ENCODE results near the gene FBXW11. TPM values are rescaled to one million over a fixed set of nuclear protein-coding genes. Genes with fewer than 3 reads are reported as not detected.
A peak's percentile ranks its signal among the peaks of the same experiment; 100 is the strongest.

FBXW11 gene
- total RNA-seq, 1 experiment from 2014 or later: 69.2 TPM

- Histone ChIP-seq H3F3A (ENCODE audit: low read length, unreplicated experiment) (no peaks in the 10 kb centered on the region), H3K4me2 (ENCODE audit: low read length) (no peak overlapping the region), H4K20me1 (ENCODE audit: low read length) (no peaks in the 10 kb centered on the region), H3K27ac (ENCODE audit: low read length) (no peak overlapping the region), H3K4me1 (ENCODE audit: insufficient read depth, low read length) (no peaks in the 10 kb centered on the region), H3K9me3 (ENCODE audit: low read length) (peaks cover 13% of the 10 kb centered on the region), H3K27me3 (ENCODE audit: low read length) (no peaks in the 10 kb centered on the region), H2AFZ (ENCODE audit: low read length) (no peak overlapping the region), H3K9ac (ENCODE audit: low read length) (no peak overlapping the region), H3K79me2 (ENCODE audit: low read length) (no peaks in the 10 kb centered on the region), H3K4me3 (ENCODE audit: low read length) (no peak overlapping the region), H3K9me2 (replicated peaks; ENCODE audit: low read length) (no peaks in the 10 kb centered on the region), H3K36me3 (ENCODE audit: low read depth, low read length) (no peaks in the 10 kb centered on the region)
- DNase-seq (no peak), ATAC-seq (no peak)
- intact Hi-C loops (cut with micrococcal nuclease): no loop called here
- ChIA-PET POLR2A (ENCODE audit: unreplicated experiment) (no interaction called here), CTCF (no interaction called here)
- TF ChIP-seq CTCF (conservative IDR thresholded peaks at IDR 0.05; ENCODE audit: low read depth, low read length): no peak
- no peak for TF ChIP-seq EZH2 (IDR thresholded peaks at IDR 0.05; ENCODE audit: low read length, unreplicated experiment)
- TF ChIP-seq EZH2phosphoT487 (IDR thresholded peaks at IDR 0.05; ENCODE audit: borderline replicate concordance, low read length): no peak
- BruUV-seq (replicated peaks): no TSS peak
Measured at GRCh38 chr5:171830686-171831085, 175.8 kb downstream of the FBXW11 start.

GRCh38 chr5:171827162-171827561 lies 179.3 kb downstream of the FBXW11 start:
- Histone ChIP-seq H3K79me2 (ENCODE audit: low read length) (no peaks in the 10 kb centered on the region), H3K36me3 (ENCODE audit: low read depth, low read length) (no peaks in the 10 kb centered on the region), H3K4me2 (ENCODE audit: low read length) (no peak overlapping the region), H4K20me1 (ENCODE audit: low read length) (no peaks in the 10 kb centered on the region), H2AFZ (ENCODE audit: low read length) (no peak overlapping the region), H3K9me2 (replicated peaks; ENCODE audit: low read length) (no peaks in the 10 kb centered on the region), H3F3A (ENCODE audit: low read length, unreplicated experiment) (no peaks in the 10 kb centered on the region), H3K9me3 (ENCODE audit: low read length) (peaks cover 13% of the 10 kb centered on the region), H3K4me3 (ENCODE audit: low read length) (no peak overlapping the region), H3K9ac (ENCODE audit: low read length) (no peak overlapping the region), H3K27ac (ENCODE audit: low read length) (no peak overlapping the region), H3K27me3 (ENCODE audit: low read length) (0 out of 2 replicates have a peak, but pooled peaks cover 3% of the 10 kb centered on the region), H3K4me1 (ENCODE audit: insufficient read depth, low read length) (no peaks in the 10 kb centered on the region)
- no TSS peak for BruUV-seq (replicated peaks)
- intact Hi-C loops (cut with micrococcal nuclease): no loop called here
- TF ChIP-seq EZH2 (IDR thresholded peaks at IDR 0.05; ENCODE audit: low read length, unreplicated experiment) (no peak), EZH2phosphoT487 (IDR thresholded peaks at IDR 0.05; ENCODE audit: borderline replicate concordance, low read length) (no peak), CTCF (conservative IDR thresholded peaks at IDR 0.05; ENCODE audit: low read depth, low read length) (no peak)
- CTCF ChIA-PET: no interaction called here
- DNase-seq (no peak), ATAC-seq (no peak)
- POLR2A ChIA-PET (ENCODE audit: unreplicated experiment): no interaction called here

GRCh38 chr5:171826132-171826531 lies 180.3 kb downstream of the FBXW11 start:
- BruUV-seq (replicated peaks): no TSS peak
- no peaks in the 10 kb centered on the region for H3K9me2 ChIP-seq (replicated peaks; ENCODE audit: low read length)
- no peaks in the 10 kb centered on the region for H3K36me3 ChIP-seq (ENCODE audit: low read depth, low read length)
- CTCF ChIA-PET: no interaction called here
- ATAC-seq (no peak), DNase-seq (peak; percentile 23)
- H3F3A ChIP-seq (ENCODE audit: low read length, unreplicated experiment): no peaks in the 10 kb centered on the region
- POLR2A ChIA-PET (ENCODE audit: unreplicated experiment): interaction anchor here (0.6 kb wide), 1 partner anchor 24 kb away, joined by 3 read pairs; no protein-coding TSS in a partner anchor
- H3K4me3 ChIP-seq (ENCODE audit: low read length): no peak overlapping the region
- peaks cover 7% of the 10 kb centered on the region; the same call in 1 of the 2 replicates for H3K27me3 ChIP-seq (ENCODE audit: low read length)
- no peak for TF ChIP-seq CTCF (conservative IDR thresholded peaks at IDR 0.05; ENCODE audit: low read depth, low read length)
- TF ChIP-seq EZH2phosphoT487 (IDR thresholded peaks at IDR 0.05; ENCODE audit: borderline replicate concordance, low read length): no peak
- no peak for TF ChIP-seq EZH2 (IDR thresholded peaks at IDR 0.05; ENCODE audit: low read length, unreplicated experiment)
- no peak overlapping the region for H3K4me2 ChIP-seq (ENCODE audit: low read length)
- H2AFZ ChIP-seq (ENCODE audit: low read length): no peak overlapping the region
- H3K27ac ChIP-seq (ENCODE audit: low read length): no peak overlapping the region
- H3K9ac ChIP-seq (ENCODE audit: low read length): no peak overlapping the region
- peaks cover 13% of the 10 kb centered on the region for H3K9me3 ChIP-seq (ENCODE audit: low read length)
- H3K4me1 ChIP-seq (ENCODE audit: insufficient read depth, low read length): no peaks in the 10 kb centered on the region
- no peaks in the 10 kb centered on the region for H3K79me2 ChIP-seq (ENCODE audit: low read length)
- no peaks in the 10 kb centered on the region for H4K20me1 ChIP-seq (ENCODE audit: low read length)
- intact Hi-C loops (cut with micrococcal nuclease): no loop called here

Data from PC-3 (cell line).